ENCODE data around the gene FAM184B.
A peak's percentile ranks its signal among the peaks of the same experiment; 100 is the strongest.
"Not testable (repeated sequence)": the region's sequence is repeated elsewhere in the genome, so short reads cannot be mapped to it uniquely, and the experiment has no call there.

Gene FAM184B

DNA sequence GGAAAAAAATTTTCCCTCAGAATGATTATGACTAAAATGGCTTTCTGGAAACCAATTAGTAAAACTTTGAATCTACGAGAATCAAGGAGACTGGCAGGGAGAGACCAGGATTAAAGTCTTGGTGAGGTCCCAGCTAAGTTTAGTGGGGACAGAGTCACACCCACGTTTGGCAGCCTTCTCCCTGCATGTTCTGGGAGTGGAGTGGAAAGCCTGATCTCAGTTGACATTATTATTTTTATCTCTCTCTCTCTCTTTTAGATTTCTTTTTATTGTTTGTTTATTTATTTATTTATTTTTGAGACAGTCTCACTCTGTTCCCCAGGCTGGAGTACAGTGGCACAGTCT lies 99.2 kb downstream of the FAM184B start:
- no peak for DNase-seq (ENCODE audit: low spot score)

DNA sequence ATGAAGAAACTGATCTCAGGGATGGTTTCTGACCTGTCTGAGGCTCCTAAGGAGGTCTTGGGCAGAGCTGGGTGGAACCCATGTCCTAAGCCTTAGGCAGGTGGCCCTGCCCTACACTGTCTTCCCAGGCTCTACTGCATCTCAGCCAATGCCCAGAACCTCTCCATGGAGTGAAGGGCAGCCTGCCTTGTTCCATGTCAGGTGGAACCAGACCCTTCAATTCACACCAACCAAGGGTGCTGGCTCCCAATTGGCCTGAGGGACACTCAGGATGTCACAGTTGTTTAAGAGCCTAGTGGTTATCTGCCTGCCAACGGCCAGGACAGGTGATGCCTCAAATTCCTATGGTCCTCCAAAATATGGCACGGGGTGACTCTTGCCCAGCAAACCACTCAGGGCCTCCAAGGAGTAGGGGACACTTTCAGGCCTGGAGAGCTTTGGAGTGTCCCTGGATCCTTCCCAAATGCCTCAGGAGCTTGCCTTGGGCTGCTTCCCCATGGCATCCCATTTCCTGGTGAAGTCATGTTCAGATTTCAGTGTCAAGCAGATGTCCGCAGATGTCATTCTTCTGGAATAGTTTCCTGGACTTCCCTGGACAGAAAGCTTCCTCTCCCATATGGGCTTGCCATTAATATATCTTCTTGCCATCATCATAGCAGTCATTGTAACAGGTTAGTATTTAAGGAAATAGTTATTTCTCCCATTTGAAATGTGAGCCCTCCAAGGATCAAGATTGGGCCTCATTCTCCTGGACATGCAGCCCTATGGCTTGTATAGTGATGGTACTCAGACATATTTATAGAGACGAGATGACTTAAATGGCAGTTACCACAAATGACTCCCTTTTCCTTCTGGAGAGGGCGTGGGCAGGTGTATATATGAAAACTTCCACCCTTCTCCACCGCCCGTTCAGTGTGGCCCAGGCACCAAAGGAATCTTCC lies 99.9 kb downstream of the FAM184B start:
- no peak for DNase-seq (ENCODE audit: low spot score)

DNA sequence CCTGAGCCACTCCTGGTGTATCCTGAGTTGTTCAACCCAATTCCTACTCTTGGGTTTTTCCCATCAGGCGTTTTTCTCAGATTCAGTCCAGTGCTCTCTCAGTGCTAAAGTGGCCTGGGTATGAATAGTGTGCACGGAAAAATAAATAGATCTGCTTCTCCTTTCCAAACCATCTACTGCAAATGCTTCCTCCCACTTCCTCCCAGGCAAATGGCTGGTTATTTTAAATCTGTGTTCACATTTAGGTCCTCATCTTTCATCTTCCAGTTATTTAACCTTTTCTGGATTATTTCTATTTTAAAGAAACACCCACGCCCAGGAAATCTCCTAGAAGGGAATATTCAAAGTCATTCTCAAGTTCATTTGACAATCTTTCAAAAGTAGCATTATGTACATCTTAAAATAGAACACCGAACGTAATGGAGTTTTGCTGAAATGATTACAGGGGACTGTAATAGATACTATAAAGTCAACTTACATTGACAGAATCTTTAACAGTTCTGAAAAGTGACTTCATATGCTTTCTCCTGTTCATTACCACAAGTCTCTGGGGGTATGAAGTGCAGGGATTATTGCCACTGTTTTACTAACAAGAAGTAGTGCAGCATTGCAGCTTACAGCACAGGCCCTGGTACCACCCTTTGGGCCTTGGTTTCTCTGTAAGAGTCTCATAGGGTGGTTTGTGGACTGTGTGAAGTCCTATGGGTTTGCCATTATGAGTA lies 100.7 kb downstream of the FAM184B start:
- DNase-seq (ENCODE audit: low spot score): no peak

DNA sequence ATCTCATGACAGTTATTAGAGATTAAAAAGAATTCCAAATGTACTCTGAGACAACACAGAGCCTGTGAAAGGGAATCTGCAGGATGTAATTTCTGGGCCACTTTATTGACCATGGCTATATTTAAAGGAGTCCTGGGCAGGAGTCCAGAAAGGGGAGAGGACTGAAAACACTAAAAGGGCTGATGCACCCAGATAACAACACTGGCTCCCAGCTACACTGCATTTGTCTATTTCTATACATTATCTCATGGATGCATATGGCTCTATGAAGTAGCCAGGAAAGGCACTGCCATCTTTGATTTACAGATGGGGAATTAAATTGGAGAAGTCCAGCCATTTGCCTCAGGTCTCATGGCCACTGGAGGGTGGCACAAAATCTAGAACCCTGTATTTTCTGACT lies 111.0 kb downstream of the FAM184B start:
- DNase-seq (ENCODE audit: low spot score): no peak

GRCh38 chr4:17667653-17668201 lies 113.7 kb downstream of the FAM184B start:
- no peak for DNase-seq (ENCODE audit: low spot score)

DNA sequence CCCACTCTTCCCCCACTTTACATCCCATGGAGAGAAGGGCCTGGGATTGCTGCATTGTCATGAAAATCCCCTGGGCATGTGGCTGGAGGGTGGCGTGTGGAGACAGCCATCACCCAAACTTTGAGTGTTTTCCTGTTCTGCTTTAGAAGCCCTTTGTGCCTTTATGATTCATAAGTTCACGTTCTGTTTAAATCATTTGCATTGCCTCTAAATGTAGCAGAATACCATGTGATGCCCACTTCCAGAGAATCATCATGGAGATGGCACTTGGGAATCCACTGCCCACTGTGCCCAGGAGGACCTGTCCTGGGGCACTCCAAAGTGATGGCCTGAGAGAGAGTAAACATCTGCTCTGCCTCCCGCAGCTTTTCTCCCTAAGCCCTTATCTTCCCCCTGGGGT lies 114.2 kb downstream of the FAM184B start:
- no peak for DNase-seq (ENCODE audit: low spot score)

GRCh38 chr4:17665852-17666251 lies 115.6 kb downstream of the FAM184B start:
- DNase-seq (ENCODE audit: low spot score): no peak

DNA sequence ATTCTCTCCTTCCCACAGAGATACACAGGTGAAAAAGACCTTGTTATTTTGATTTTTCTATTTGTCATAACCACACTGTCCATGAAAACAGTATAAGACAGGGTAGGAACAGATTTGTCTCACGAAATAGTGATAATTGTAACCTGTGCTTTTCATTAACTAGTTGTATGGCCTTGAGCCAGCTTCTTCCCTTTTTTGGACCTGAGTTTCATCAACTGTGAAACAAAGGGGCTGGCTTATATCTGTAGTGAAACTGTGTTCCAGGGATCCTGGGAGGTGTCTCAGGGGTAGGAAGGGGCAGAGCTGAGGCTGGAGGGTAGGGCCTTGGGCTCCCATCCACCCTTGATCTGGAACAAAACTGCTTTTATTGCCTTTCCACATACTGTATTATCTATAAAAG lies 116.1 kb downstream of the FAM184B start:
- DNase-seq (ENCODE audit: low spot score): no peak

- no peak for DNase-seq (ENCODE audit: low spot score)
Measured at GRCh38 chr4:17664755-17665154, 116.7 kb downstream of the FAM184B start.

- no peak for DNase-seq (ENCODE audit: low spot score)
Measured at GRCh38 chr4:17662694-17663093, 118.7 kb downstream of the FAM184B start.

- DNase-seq (ENCODE audit: low spot score): not testable (repeated sequence)
Measured at GRCh38 chr4:17659196-17659595, 122.2 kb downstream of the FAM184B start.

DNA sequence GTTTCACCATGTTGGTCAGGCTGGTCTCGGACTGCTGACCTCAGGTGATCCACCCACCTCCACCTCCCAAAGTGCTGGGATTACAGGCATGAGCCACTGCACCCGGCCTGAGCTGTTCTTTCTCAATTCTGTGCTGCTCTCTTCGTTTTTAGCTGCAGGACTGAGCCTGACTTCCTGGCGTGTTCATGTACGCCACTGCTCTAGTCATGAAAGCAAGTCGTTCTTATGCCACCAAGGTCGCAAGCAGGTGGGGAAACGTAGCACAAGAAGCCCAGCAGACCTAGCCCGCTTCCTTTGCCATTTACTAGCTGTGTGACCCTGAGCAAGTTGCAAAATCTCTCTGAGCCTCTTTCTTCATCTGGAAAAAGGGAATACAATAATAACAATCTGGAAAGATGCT lies 123.6 kb downstream of the FAM184B start:
- no peak for DNase-seq (ENCODE audit: low spot score)

DNA sequence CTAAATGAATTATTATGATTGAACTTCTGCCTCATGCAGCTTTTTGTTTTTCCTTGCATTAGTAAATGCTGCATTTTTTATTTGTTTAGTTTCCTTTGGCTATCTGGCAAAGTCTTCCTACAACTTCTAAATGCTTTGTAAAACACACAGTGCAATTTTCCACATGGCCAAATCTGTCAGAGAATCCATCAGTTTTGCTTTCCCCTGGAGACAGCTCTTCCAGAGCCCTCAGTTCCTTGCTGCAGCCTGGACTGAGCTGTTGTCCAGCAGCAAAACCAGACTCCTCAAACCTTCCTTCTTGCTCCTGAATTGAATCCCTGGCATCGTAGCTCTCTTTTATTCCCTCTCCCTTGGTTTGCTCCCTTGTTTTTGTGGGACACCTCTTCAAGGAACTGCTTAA lies 124.3 kb downstream of the FAM184B start:
- DNase-seq (ENCODE audit: low spot score): no peak

DNA sequence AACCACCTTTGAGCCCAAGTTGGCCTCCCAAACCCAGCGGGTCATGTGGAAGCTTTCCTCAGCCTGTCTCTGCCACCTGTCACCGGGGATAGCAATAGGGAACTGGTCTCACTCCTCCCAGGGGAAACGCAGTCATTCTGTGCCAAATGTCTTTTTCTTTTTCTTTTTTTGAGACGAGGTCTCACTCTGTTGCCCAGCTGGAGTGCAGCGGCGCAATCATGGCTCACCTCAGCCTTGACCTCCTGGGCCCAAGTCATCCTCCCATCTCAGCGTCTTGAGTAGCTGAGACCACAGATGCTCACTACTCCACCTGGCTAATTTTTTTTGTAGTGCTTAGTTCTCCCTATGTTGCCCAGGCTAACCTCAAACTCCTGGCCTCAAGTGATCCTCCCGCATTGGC lies 126.7 kb downstream of the FAM184B start:
- DNase-seq (ENCODE audit: low spot score): no peak

GRCh38 chr4:17650406-17650805 lies 131.0 kb downstream of the FAM184B start:
- no peak for DNase-seq (ENCODE audit: low spot score)

GRCh38 chr4:17647927-17648326 lies 133.5 kb downstream of the FAM184B start:
- no peak for DNase-seq (ENCODE audit: low spot score)

DNA sequence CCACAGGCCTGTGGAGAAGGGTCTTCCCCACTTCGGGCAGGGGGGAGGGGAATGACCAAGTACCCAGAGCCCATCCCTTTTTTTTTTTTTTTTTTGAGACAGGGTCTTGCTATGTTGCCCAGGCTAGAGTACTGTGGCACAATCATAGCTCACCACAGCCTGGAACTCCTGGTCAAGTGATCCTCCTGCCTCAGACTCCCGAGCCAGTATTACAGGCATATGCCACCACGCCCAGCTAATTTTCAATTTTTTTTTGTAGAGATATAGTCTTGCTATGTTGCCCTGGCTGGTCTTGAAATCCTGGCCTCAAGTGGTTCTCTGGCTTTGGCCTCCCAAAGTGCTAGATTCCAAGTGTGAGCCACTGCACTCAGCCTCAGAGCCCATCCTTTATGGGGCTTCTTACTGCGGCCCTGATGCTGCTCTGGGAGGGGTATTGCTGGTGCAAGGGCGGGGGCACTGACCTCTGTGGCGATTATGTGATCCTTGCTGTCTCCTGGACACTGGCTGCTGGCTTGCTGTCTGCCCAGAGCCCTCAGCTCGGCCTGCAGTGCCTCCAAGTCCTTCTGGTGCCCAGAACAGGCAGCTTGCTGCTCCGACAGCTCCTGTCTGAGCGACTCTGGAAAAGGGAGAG lies 134.1 kb downstream of the FAM184B start:
- no peak for DNase-seq (ENCODE audit: low spot score)

DNA sequence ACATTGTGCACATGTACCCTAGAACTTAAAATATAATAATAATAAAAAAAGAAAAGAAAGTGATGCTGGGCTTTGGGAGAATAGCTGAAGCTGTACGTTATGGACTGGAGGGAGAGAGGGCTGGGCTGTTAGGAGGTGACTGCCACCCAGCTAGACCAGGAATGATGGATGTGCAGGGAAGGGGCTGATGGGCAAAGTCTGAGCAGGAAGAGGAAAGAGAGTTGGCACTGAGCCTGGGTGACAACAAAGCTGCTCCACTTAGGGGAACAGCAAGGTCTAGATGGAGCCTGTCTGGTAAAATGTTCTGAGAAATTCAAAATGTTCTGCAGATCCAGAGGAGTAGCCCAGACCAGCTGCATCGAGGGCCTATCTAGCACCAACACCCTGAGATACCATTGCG lies 134.7 kb downstream of the FAM184B start:
- no peak for DNase-seq (ENCODE audit: low spot score)

DNA sequence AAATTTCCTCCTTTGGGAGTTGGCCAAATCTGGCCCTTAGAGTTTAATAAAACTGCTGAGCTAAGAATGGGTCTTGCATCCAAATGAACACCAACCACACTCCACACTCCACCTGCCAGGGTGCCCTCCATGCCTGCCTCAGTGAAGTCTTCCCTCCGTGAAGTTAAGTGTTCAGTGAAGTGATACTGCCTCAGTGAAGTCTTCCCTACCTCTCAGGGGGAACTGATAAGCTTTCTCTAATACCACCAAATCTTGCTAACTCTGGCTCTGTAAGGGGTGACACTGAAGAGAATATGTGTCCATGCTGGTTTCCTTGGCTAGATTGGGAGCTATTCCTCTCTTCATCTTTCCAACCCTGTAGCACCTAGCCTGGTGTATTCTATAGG lies 139.0 kb downstream of the FAM184B start:
- no peak for DNase-seq (ENCODE audit: low spot score)

DNA sequence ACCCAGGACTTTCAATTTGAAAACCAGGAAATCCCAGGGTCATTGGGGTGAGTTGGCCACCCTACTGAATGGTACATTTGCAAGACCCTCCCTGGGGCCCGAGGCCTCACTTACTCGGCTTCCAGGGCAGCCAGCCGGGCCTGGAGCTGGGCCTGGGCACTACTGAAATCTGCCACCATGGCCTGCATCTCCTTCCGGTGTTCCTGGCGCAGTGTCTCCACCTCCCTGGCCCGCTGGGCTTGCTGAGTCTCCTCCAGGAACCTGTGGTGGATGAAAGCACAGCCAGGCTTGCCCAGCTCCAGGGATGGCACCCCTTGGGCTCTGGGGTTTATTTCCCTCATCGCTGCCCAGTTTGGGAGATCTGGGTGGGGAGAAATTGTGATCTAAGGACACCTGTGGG lies 142.3 kb downstream of the FAM184B start:
- DNase-seq (ENCODE audit: low spot score): no peak

DNA sequence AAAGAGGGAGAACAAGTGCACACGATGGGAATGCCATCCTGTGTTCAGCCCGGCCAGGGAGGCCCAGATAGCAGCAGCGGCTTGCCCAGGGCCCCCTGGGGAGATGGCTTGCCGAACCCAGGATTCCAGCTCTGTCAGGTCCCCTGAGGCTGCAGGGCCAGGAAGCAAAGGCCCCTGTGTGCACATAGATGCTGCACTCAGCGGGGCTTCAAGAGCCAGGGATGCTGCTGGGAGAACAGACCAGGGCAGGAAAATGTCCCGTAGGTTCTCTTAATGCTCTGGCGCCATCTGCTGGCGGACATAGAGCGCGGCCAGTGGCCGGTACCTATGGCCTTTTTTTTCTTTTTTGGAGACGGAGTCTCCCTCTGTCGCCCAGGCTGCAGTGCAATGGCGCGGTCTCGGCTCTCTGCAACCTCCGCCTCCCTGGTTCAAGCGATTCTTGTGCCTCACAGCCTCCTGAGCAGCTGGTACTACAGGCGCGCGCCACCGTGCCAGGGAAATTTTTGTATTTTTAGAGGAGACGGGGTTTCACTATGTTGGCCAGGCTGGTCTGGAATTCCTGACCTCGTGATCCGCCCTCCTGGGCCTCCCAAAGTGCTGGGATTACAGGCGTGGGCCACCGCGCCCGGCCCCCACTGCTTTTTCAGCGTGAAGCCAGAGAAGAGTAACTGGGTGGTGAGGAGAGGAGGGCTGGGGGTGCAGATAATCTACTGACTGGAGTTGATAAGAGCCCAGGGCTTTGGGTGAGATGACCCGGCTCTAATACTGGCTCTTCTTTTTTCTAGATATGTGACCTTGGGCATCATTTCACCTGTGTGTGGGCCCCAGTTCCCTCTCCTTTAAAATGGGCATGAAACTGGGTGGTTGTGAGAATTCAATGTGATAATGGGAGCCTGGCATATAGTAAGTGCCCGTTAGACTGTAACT lies 144.5 kb downstream of the FAM184B start:
- peak; percentile 74 for DNase-seq (ENCODE audit: low spot score)

GRCh38 chr4:17636341-17636695 lies 145.1 kb downstream of the FAM184B start:
- DNase-seq (ENCODE audit: low spot score): no peak

All from CD4-positive, alpha-beta T cell treated with Interleukin-2 at 100 ng/mL for 4 hours (primary cell).